GM21576 (cell line): ENCODE measurements around the gene RBFOX1.

Experiments used
- ATAC-seq: cut with Tn5 transposase; IDR thresholded peaks from one replicate; pipeline ENCODE4 v1.9.1; 2021; ENCODE audit warnings: mild to moderate bottlenecking, moderate library complexity; ENCODE audit not compliant: unreplicated experiment

Gene RBFOX1

GRCh38 chr16:7332611-7333010 is at the start of gene RBFOX1:
Gene RBFOX1, plus strand, starts transcription at chr16:7332845.
- ATAC-seq, result no peak

DNA sequence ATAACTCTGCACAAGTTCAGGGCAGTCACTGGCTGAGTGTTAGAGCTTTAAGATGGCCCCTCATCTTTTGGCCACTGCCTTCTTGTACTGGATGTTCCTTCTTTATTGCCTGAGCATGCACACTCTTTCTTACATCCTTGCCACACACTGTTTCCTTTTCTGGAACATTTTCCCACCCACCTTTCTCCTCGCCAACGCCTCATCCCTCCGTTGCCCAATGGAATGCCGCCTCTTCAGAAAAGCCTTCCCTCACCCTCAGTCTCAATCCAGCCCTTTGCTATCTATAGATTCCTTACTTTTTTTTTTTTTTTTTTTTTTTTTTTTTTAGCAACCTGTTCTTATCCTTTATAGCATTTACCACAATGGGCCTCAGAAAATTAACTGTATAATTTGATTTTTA is 47.9 kb upstream of the RBFOX1 start:
- ATAC-seq, result no peak

GRCh38 chr16:7285520-7285919 is 47.1 kb upstream of the RBFOX1 start:
- ATAC-seq, result no peak

DNA sequence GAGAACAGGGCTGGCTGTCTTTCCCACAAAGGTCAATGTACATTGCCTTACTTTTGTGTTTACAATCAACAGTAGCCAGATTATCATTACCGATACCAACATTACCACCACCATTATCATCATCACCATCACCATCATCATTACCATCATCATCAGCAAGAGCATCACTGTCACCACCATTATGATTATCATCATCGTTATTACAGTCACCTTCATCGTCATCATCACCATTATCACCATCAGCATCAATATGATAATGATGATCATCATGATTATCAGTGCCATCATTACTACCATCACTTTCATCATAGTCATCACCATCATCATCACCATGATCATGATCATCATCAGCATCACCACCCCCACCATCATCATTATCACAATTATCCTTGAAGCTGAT is 43.3 kb upstream of the RBFOX1 start:
- no peak for ATAC-seq

- no peak for ATAC-seq
These were observed 42.0 kb upstream of the RBFOX1 start for GRCh38 chr16:7290682-7291081.

GRCh38 chr16:7294020-7294419 is 38.6 kb upstream of the RBFOX1 start:
- no peak for ATAC-seq

DNA sequence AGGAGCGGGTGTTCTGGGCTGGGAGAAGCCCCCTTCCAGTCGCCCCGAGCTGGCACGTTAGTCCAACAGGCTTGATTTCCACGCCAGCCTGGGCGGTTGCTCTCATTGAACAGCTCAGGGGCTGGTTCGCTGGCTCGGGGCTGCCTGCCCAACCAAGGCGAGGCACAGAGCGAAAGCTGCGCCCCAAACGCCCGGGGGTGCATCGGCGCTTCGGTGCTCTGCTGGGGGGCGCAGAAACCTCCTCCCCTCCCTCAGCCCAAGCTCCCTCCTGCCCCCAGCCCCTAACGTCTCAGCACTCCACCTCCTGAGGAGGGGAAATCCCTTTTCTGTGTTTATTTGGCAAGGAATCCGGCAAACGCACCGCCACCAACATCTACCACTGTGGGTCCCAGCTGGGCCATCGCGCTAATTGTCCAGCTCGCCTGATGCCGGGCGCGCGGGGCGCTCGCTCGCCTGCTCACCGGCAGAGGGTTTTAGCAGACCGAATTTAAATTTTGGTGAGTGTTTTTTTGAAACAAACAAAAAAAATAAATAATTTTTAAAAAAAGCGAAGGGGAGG is 29.5 kb upstream of the RBFOX1 start:
- ATAC-seq, result no peak

DNA sequence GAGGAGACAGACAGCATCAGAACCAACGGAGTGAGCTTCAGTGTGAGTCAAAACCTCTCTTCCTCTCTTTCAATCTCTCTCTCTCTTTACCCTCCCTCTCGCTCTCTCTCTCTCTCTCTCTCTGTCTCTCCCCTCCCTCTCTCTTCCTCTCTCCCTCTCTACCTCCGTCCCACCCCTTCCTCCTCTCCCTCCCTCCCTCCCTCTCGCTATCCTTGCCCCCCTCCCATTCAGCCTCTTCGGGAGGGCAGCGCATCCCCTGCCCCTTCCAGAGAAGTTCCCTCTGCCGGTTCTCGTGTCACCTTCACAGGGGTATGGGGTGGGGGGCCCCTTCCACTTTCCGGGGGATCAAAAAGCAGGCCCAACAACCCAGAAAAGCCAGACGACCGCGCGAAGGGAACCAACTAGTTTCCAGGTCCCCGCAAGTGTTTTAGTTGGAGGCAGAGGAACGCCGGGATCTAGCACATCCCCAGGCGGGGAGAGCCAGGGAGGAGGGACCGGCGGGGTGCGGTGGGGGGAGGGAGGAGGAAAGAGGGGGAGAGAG is 28.9 kb upstream of the RBFOX1 start:
- ATAC-seq, result no peak

- no peak for ATAC-seq
These were observed 28.4 kb upstream of the RBFOX1 start for GRCh38 chr16:7304279-7304678.

DNA sequence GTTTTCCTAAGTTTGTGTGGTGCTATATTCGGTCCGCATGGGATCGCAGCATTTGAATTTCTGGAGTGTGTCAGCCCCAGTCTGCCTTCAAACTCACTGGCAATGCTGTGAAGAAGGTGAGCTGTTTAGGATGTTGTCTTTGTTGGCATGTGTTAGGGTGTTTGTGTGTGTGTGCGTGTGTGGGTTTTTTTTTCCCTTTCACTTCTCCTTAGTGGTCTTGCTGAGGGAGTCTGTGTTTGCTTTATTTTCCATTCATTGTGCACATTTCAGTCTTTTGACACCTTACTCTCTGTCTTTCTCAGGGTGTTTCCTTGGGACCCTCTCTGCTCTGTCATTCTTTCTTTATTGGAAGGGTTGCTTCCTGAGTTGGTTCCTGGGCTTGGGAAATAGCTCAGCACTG is 27.7 kb upstream of the RBFOX1 start:
- no peak for ATAC-seq

- no peak for ATAC-seq
These were observed 19.5 kb upstream of the RBFOX1 start for GRCh38 chr16:7313170-7313569.

GRCh38 chr16:7314163-7314562 is 18.5 kb upstream of the RBFOX1 start:
- ATAC-seq, result no peak

DNA sequence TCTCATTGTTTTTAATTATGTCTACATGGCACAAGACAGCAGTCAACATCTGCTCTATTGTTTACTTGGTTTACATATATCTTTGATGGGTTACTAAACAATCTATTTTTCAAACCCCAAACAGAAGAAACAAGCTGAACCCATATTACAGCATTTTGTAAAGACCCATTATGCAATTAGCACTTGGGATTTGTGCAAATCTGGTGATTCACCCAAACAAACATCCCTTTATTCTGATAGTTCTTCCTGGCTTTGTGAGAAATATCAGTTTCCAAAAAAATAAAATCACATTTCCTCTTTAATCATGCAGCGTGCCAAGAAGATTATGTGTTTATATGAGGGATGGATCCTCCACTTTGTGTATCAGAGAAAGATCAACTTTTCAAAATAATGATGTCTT is 16.8 kb upstream of the RBFOX1 start:
- no peak for ATAC-seq

- ATAC-seq, result no peak
These were observed 16.3 kb upstream of the RBFOX1 start for GRCh38 chr16:7316281-7316888.

DNA sequence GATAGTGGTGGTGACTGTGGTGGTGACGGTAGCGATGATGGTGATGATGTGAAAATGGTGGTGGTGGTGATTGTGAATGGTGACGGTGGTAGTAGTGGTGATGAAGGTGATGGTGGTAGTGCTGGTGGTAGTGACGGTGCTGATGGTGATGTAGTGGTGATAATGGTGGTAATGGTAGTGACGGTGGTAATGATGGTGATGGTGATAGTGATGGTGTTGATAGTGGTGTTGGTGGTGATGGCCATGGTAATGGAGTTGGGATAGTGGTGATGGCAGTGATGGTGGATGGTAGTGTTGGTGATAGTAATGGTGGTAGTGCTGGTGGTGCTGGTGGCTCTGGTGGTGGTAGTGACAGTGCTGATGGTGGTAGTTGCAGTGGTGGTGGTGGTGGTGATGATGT is 14.7 kb upstream of the RBFOX1 start:
- no peak for ATAC-seq

DNA sequence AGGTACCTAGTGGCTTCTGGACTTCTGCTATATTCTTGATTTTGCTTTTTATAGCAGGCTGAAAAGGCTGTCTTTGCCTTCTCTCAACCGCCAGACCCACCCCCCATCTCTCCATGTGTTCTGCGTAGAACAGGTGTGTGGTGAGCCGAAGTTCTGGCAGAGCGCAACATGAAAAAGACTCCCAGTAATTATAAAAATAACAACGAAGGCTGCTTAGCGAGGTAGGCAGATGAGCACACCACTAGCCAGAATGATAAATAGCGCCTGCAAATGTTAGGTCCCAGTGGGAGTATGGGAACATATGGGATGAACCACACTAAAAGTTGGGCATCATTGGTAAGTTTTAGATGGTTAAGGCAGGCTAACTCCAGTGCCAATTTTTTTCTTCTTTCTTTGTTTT is 14.0 kb upstream of the RBFOX1 start:
- ATAC-seq, result no peak

DNA sequence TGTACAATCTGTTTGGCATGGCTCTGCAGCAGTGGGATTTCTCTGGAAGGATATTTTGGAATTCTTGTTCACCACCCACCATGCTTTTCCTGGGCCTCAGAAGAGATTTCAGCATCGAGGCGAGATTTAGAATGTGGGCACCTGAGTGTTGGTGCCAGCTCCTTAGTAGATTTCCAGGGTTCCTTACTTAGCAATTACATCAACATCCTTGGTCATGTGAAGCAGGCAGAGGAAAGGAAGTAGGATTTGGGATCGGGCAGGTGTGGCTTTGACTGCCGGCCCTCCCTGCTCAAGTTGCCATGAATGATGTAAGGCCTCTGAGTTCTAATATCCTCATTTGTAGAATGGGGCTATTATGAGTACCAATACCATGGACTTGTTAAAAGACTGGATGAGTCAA is 13.1 kb upstream of the RBFOX1 start:
- ATAC-seq, result no peak

GRCh38 chr16:7321661-7322060 is 11.0 kb upstream of the RBFOX1 start:
- no peak for ATAC-seq

DNA sequence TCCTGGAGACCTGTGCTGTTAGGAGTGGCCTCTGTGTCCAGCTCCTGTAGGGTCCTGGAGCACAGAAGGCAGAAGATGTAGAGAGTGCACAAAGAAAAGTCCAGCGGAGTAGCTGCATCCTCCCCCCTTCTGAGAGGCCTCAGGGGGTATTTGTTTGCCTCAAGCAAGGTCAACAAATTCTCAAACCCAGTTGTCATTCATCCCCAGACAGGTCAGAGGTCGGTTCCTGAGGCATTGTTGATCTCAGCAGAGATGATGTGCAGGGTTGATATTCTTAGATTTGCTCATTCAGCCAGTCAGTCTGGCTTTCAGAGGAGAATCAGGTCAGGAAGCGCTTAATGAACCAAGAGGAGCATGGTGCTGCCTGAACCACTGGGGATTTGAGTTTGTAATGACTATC is 8.3 kb upstream of the RBFOX1 start:
- ATAC-seq, result no peak

- ATAC-seq, result no peak
These were observed 6.8 kb upstream of the RBFOX1 start for GRCh38 chr16:7325834-7326233.

DNA sequence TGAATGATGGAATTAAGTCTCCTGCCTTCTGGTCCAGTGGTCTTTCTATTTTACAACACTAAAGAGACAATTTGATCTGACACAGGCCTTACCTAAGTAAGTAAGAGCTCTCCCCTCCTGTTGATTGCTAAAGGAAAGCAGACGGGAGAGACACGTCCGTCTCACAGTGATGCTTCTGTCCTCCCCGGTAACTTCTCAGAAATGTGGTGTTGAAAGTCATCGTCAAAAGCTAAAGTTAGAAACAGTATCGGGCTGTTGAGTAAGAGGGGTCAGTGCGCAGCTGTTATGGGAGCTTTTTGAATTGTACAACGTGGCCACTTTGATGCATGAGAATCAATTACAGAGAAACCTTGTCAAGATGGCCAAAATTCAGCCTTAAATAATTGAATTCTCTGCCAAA is 1.9 kb upstream of the RBFOX1 start:
- ATAC-seq, result no peak

- no peak for ATAC-seq
These were observed 648 bp upstream of the RBFOX1 start for GRCh38 chr16:7331997-7332396.

DNA sequence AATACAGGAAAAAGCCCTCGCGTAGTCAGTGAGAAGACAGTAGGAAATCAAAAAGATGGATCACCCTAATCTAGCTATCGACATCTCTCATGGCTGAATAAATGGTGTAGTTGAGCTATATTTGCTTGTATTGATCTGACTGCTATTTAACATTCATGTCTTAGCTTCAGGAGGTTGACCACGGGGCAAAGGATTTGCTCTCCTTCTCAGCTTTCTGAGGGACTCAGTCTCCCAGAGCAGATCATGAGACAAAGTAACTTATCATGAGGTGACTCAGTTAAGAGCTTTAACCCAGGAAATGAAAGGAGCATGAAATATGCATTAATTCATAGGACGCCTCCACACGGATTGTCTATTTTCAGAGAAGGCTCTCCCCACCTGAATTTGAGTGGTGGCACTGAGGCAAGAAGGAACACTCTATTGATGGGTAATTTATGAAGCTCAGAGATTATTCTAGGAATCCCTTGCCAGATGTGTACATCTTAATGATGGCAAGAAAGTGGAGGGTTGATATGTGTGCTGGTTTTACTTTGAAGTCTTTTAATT is 608 bp downstream of the RBFOX1 start:
- no peak for ATAC-seq
